MM.1S (cell line): ENCODE results near the gene LRRC61.
A peak's percentile ranks its signal among the peaks of the same experiment; 100 is the strongest.

Source experiments
- DNase-seq: peaks from one replicate; pipeline ENCODE4 v3.0.0-alpha.2; 2015
- H2AFZ ChIP-seq: fragments of 300-600 bp; sonication (generic); 2 replicates; pipeline ENCODE4 v1.6.0; 2016; ENCODE audit warnings: antibody characterized with exemption, low read length
- H3F3A ChIP-seq: fragments of 300-600 bp; sonication (generic); 2 replicates; pipeline ENCODE4 v1.6.1; 2016; ENCODE audit warnings: mild to moderate bottlenecking, antibody characterized with exemption, low read length, moderate library complexity, mixed read lengths; ENCODE audit not compliant: insufficient read depth
- H3K27ac ChIP-seq: fragments of 300-600 bp; sonication (generic); 2 replicates; pipeline ENCODE4 v1.5.1; 2016; ENCODE audit warnings: mild to moderate bottlenecking, low read length
- H3K27me3 ChIP-seq: fragments of 300-600 bp; sonication (generic); replicated peaks from 2 replicates; pipeline ENCODE4 v1.6.0; 2016; ENCODE audit warnings: low read length; ENCODE audit not compliant: insufficient read depth
- H3K36me3 ChIP-seq: fragments of 300-600 bp; sonication (generic); replicated peaks from 2 replicates; pipeline ENCODE4 v1.6.1; 2016; ENCODE audit warnings: mild to moderate bottlenecking, low read length, mixed read lengths; ENCODE audit not compliant: insufficient read depth
- H3K4me1 ChIP-seq: fragments of 300-600 bp; sonication (generic); 2 replicates; pipeline ENCODE4 v1.6.1; 2016; ENCODE audit warnings: low read length, mixed read lengths
- H3K4me2 ChIP-seq: fragments of 300-600 bp; sonication (generic); 2 replicates; pipeline ENCODE4 v1.6.0; 2016; ENCODE audit warnings: low read depth, low read length
- H3K4me3 ChIP-seq: fragments of 300-600 bp; sonication (generic); 2 replicates; pipeline ENCODE4 v1.5.1; 2016; ENCODE audit warnings: low read length, mixed read lengths
- H3K79me2 ChIP-seq: fragments of 300-600 bp; sonication (generic); 2 replicates; pipeline ENCODE4 v1.6.1; 2016; ENCODE audit warnings: mixed run types, low read length, mixed read lengths
- H3K9ac ChIP-seq: fragments of 300-600 bp; sonication (generic); 2 replicates; pipeline ENCODE4 v1.6.1; 2016; ENCODE audit warnings: low read length, mixed read lengths
- H3K9me2 ChIP-seq: fragments of 300-600 bp; sonication (generic); replicated peaks from 2 replicates; pipeline ENCODE4 v1.6.1; 2016; ENCODE audit warnings: mild to moderate bottlenecking, low read length, mixed read lengths; ENCODE audit not compliant: insufficient read depth
- H3K9me3 ChIP-seq: fragments of 300-600 bp; sonication (generic); replicated peaks from 2 replicates; pipeline ENCODE4 v1.6.1; 2016; ENCODE audit warnings: mild to moderate bottlenecking, low read length, mixed read lengths; ENCODE audit not compliant: insufficient read depth
- H4K20me1 ChIP-seq: fragments of 300-600 bp; sonication (generic); 2 replicates; pipeline ENCODE4 v1.6.1; 2016; ENCODE audit warnings: mild to moderate bottlenecking, low read length, moderate library complexity, mixed read lengths; ENCODE audit not compliant: insufficient read depth
- CTCF ChIP-seq: fragments of 300-600 bp; sonication (generic); IDR thresholded peaks from 2 replicates; pipeline ENCODE4 v1.5.1; 2016; ENCODE audit warnings: antibody characterized with exemption, low read length, mixed read lengths
- EZH2 ChIP-seq: fragments of 300-600 bp; sonication (generic); optimal IDR thresholded peaks from 2 replicates; pipeline ENCODE3; 2017; ENCODE audit warnings: low read depth, mild to moderate bottlenecking, antibody characterized with exemption, low read length, mixed read lengths
- EZH2phosphoT487 ChIP-seq: fragments of 300-600 bp; sonication (generic); IDR thresholded peaks from 2 replicates; pipeline ENCODE4 v1.6.1; 2018; ENCODE audit warnings: antibody characterized with exemption, low read length

The LRRC61 gene

DNA sequence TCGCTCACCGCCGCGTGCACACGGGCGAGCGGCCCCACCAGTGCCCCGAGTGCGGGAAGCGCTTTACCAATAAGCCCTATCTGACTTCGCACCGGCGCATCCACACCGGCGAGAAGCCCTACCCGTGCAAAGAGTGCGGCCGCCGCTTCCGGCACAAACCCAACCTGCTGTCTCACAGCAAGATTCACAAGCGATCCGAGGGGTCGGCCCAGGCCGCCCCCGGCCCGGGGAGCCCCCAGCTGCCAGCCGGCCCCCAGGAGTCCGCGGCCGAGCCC is 48.8 kb downstream of the LRRC61 start:
- Histone ChIP-seq H3K4me3 (no peak overlapping the region), H3K4me1 (peaks cover 77% of the 10 kb centered on the region), H3K9me3 (no peaks in the 10 kb centered on the region), H4K20me1 (no peaks in the 10 kb centered on the region), H3K27ac (no peak overlapping the region), H2AFZ (no peak overlapping the region), H3F3A (peaks cover 86% of the 10 kb centered on the region), H3K4me2 (no peak overlapping the region), H3K36me3 (0 out of 2 replicates have a peak, but pooled peaks cover 7% of the 10 kb centered on the region), H3K9ac (no peak overlapping the region), H3K79me2 (peaks cover 66% of the 10 kb centered on the region), H3K27me3 (no peaks in the 10 kb centered on the region), H3K9me2 (no peaks in the 10 kb centered on the region)
- TF ChIP-seq EZH2phosphoT487 = no peak
- no peak for TF ChIP-seq EZH2
- no peak for TF ChIP-seq CTCF
- DNase-seq = no peak

DNA sequence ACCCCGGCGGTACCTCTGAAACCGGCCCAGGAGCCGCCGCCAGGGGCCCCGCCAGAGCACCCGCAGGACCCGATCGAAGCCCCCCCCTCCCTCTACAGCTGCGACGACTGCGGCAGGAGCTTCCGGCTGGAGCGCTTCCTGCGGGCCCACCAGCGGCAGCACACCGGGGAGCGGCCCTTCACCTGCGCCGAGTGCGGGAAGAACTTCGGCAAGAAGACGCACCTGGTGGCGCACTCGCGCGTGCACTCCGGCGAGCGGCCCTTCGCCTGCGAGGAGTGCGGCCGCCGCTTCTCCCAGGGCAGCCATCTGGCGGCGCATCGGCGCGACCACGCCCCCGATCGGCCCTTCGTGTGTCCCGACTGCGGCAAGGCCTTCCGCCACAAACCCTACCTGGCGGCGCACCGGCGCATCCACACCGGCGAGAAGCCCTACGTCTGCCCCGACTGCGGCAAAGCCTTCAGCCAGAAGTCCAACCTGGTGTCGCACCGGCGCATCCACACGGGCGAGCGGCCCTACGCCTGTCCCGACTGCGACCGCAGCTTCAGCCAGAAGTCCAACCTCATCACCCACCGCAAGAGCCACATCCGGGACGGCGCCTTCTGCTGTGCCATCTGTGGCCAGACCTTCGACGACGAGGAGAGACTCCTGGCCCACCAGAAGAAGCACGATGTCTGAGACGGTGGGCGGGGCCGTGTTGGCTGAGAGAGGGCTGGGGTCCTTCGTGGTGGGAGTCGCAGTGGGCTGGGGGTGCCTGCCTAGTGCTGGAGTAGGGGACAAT is 49.3 kb downstream of the LRRC61 start:
- Histone ChIP-seq H3K79me2 (peaks cover 70% of the 10 kb centered on the region), H3K27me3 (no peaks in the 10 kb centered on the region), H3K9me2 (no peaks in the 10 kb centered on the region), H3K4me2 (peak overlapping the region; percentile 49), H2AFZ (no peak overlapping the region), H3F3A (peaks cover 87% of the 10 kb centered on the region), H3K9me3 (no peaks in the 10 kb centered on the region), H3K27ac (peak overlapping the region; percentile 89; the same call in 1 of the 2 replicates), H3K36me3 (0 out of 2 replicates have a peak, but pooled peaks cover 7% of the 10 kb centered on the region), H3K4me1 (peaks cover 77% of the 10 kb centered on the region), H3K9ac (peak overlapping the region; percentile 26), H4K20me1 (no peaks in the 10 kb centered on the region), H3K4me3 (no peak overlapping the region)
- TF ChIP-seq EZH2 = no peak
- no peak for TF ChIP-seq EZH2phosphoT487
- no peak for TF ChIP-seq CTCF
- DNase-seq = no peak

DNA sequence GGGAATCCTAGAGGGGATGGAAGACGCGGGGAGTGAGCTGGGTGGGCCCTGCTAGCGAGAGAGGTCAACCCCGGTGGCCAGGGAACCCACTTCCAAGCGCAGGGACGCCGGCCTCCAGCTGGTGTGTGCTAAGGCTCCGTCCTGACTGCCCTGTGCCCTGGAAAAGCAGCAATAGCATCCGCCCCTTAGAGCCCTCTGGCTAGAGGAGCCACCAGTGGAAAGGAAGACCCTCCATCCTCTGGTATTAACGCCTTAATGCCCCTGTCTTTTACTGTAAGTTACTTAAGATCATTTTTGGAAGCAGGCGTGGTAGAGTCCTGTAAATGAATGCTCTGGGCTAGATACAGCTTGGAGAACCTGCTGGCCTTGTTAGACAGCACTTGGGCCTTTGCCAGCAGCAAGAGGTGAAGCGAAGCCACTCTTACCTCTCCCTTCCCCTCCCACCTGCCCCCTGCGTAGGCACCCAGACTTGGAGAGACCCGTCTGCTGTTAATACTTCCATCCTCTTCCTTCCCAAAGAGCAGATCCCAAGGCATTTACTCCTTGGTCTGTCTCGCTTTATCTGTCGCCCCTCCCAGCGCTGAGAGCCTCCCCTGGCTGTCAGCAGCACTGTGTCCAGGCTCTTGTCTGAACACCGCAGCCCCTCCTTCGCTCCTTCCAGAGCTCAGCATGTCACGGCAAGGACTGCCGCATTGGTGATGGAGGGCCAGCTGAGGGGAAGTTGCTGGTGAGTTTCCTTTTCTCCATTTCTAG is 50.1 kb downstream of the LRRC61 start:
- Histone ChIP-seq H3K4me2 (peak overlapping the region; percentile 49), H3K4me1 (peaks cover 81% of the 10 kb centered on the region), H3F3A (peaks cover 87% of the 10 kb centered on the region), H3K27me3 (no peaks in the 10 kb centered on the region), H3K27ac (peak overlapping the region; percentile 89), H3K79me2 (peaks cover 70% of the 10 kb centered on the region), H3K4me3 (no peak overlapping the region), H3K9me3 (no peaks in the 10 kb centered on the region), H2AFZ (no peak overlapping the region), H3K9me2 (no peaks in the 10 kb centered on the region), H3K9ac (peak overlapping the region; percentile 26), H3K36me3 (0 out of 2 replicates have a peak, but pooled peaks cover 7% of the 10 kb centered on the region), H4K20me1 (no peaks in the 10 kb centered on the region)
- TF ChIP-seq EZH2 (no peak), CTCF (no peak), EZH2phosphoT487 (no peak)
- DNase-seq = peak; percentile 63
